Gastroesophageal sphincter (tissue), 3 donors: ENCODE measurements around the gene ITGAX.

Experiments used
- POLR2A ChIP-seq, 2 donors: fragments of 450-650 bp; IDR thresholded peaks; one replicate each; pipeline ENCODE4 v1.6.1; 2017; ENCODE audit warnings: antibody characterized with exemption in 2 of 2, mild to moderate bottlenecking in 2 of 2, moderate library complexity in 1 of 2
- POLR2AphosphoS5 ChIP-seq: sonication (generic); formaldehyde crosslinking; IDR thresholded peaks from one replicate; pipeline ENCODE4 v1.6.1; 2017; ENCODE audit warnings: antibody characterized with exemption
- TF ChIP-seq, protein P1 (sequence below), 4 experiments: fragments of 200-600 bp in 2 of 4; fragments of 450-650 bp in 2 of 4; sonication (generic) in 1 of 4; IDR thresholded peaks; one replicate each; pipeline ENCODE4 v1.5.1; 2017 to 2019; ENCODE audit warnings: antibody characterized with exemption in 4 of 4, mild to moderate bottlenecking in 2 of 4, moderate library complexity in 2 of 4

DNA sequence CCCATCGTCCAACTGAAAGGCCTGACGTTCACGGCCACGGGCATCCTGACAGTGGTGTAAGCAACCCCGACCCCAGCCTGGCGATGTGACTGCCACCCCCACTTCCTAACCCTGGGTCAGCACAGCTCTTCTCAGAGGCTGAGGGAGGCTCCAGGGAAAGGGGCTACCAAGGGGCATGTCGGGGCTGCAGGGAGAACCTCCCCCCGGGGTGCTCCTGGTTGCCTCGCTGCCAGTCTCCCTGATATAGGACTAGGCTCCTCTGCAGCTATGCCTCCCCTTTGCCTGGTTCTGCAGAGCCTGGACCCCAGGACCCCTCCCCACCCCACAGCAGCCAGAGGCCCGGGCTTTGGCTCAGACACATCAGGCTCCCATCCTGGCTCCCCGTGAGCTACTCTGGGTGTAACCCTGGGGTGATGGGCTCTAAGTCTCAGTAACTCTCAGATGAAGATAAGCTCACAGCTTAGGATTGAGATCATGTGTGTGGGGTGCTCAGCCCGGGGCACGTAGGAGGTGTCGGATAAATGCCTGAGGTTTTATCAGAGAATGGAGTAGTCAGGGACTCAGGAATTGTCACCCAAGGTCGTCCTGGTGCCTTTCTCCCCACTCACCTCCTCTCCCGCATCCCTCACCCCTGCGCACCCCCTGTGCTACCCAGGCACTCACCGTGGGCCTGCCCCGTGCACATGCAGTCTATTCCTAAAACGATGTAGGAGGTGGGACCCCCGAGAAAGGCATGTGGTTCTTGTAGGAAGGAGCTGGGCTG lies 48.8 kb downstream of the ITGAX start:
- TF ChIP-seq, protein P1, sequence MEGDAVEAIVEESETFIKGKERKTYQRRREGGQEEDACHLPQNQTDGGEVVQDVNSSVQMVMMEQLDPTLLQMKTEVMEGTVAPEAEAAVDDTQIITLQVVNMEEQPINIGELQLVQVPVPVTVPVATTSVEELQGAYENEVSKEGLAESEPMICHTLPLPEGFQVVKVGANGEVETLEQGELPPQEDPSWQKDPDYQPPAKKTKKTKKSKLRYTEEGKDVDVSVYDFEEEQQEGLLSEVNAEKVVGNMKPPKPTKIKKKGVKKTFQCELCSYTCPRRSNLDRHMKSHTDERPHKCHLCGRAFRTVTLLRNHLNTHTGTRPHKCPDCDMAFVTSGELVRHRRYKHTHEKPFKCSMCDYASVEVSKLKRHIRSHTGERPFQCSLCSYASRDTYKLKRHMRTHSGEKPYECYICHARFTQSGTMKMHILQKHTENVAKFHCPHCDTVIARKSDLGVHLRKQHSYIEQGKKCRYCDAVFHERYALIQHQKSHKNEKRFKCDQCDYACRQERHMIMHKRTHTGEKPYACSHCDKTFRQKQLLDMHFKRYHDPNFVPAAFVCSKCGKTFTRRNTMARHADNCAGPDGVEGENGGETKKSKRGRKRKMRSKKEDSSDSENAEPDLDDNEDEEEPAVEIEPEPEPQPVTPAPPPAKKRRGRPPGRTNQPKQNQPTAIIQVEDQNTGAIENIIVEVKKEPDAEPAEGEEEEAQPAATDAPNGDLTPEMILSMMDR (IDR thresholded peaks at IDR 0.05) = no peak
- TF ChIP-seq POLR2AphosphoS5 (no peak), POLR2A (IDR thresholded peaks at IDR 0.05) (no peak)
